Astrocyte of the cerebellum (primary cell): Measurements from ENCODE around the gene SSC5D.

Source experiments
- DNase-seq: peaks from one replicate; pipeline ENCODE4 v3.0.0-alpha.2; 2011; ENCODE audit warnings: low read depth
- H3K4me3 ChIP-seq: 2 replicates; pipeline ENCODE4 v1.5.1; 2011; ENCODE audit warnings: mild to moderate bottlenecking, low read depth, low read length, moderate library complexity
- CTCF ChIP-seq: IDR thresholded peaks from 2 replicates; pipeline ENCODE4 v1.5.1; 2012; ENCODE audit warnings: low read length, low read depth, moderate library complexity, mild to moderate bottlenecking; ENCODE audit errors: missing control alignments
- in situ Hi-C: cut with HindIII; loops from 2 replicates; pipeline ENCODE4 v1.10.0; 2017; ENCODE audit warnings: low sequenced_read_pairs

SSC5D gene

GRCh38 chr19:55535173-55535964 is 47.1 kb downstream of the SSC5D start:
- in situ Hi-C loops, result no loop called here
- DNase-seq, result no peak
- no peak for TF ChIP-seq CTCF
- H3K4me3 ChIP-seq, result no peak overlapping the region

GRCh38 chr19:55535965-55536350 is 47.7 kb downstream of the SSC5D start:
- no peak for DNase-seq
- in situ Hi-C loops, result no loop called here
- TF ChIP-seq CTCF, result no peak
- H3K4me3 ChIP-seq, result no peak overlapping the region

GRCh38 chr19:55536366-55536765 is 48.1 kb downstream of the SSC5D start:
- in situ Hi-C loops, result no loop called here
- H3K4me3 ChIP-seq, result no peak overlapping the region
- no peak for DNase-seq
- no peak for TF ChIP-seq CTCF

- TF ChIP-seq CTCF, result peak; percentile 20
- DNase-seq, result no peak
- no peak within 1 kb of the TSS for H3K4me3 ChIP-seq
- in situ Hi-C loops, result no loop called here
These were observed 48.9 kb downstream of the SSC5D start, which contains the start of gene SBK2 for GRCh38 chr19:55536951-55537740. Gene SBK2 (minus strand): TSS chr19:55537133. CDS start chr19:55536294, 839 bp downstream.

- no peak for TF ChIP-seq CTCF
- in situ Hi-C loops, result no loop called here
These were observed 49.5 kb downstream of the SSC5D start for GRCh38 chr19:55537741-55538111.

GRCh38 chr19:55538132-55538531 is 49.9 kb downstream of the SSC5D start:
- no peak for DNase-seq
- TF ChIP-seq CTCF, result no peak
- no peak overlapping the region for H3K4me3 ChIP-seq
- in situ Hi-C loops, result no loop called here

More at GRCh38 chr19:55537741-55538111, 49.5 kb downstream of the SSC5D start:
- no peak for DNase-seq
- no peak overlapping the region for H3K4me3 ChIP-seq
